Epithelial cell of proximal tubule (primary cell): ENCODE data around the gene IPCEF1. TPM values are rescaled to one million over a fixed set of nuclear protein-coding genes. Genes with fewer than 3 reads are reported as not detected.

Experiments used
- DNase-seq: peaks from one replicate; pipeline ENCODE4 v3.0.0-alpha.2; 2011; ENCODE audit warnings: low read depth
- H3K4me3 ChIP-seq: 2 replicates; pipeline ENCODE4 v1.5.1; 2011; ENCODE audit warnings: low read depth, mild to moderate bottlenecking, low read length
- CTCF ChIP-seq: conservative IDR thresholded peaks from 2 replicates; pipeline ENCODE4 v1.5.1; 2012; ENCODE audit warnings: low read depth, mild to moderate bottlenecking, low read length
- total RNA-seq: library from RNA; depleted of rRNA; stranded (reverse); fragments of >200 nt; gene quantifications from 2 replicates; pipeline ENCODE4 v1.2.3, GENCODE V29; 2015

The IPCEF1 gene
- total RNA-seq, 1 donor from 2014 or later: 0.63 TPM

GRCh38 chr6:154229786-154230185, 126.8 kb downstream of the IPCEF1 start:
- DNase-seq: no peak
- no peak for TF ChIP-seq CTCF
- no peak overlapping the region for H3K4me3 ChIP-seq

GRCh38 chr6:154228521-154228905, 128.1 kb downstream of the IPCEF1 start:
- no peak overlapping the region for H3K4me3 ChIP-seq
- no peak for TF ChIP-seq CTCF
- DNase-seq: no peak

GRCh38 chr6:154227862-154228520, 128.6 kb downstream of the IPCEF1 start:
- no peak overlapping the region for H3K4me3 ChIP-seq
- TF ChIP-seq CTCF: no peak
- DNase-seq: no peak

- DNase-seq: no peak
- no peak for TF ChIP-seq CTCF
- H3K4me3 ChIP-seq: no peak overlapping the region
These were observed 130.1 kb downstream of the IPCEF1 start for GRCh38 chr6:154226461-154226860.

GRCh38 chr6:154223296-154223695, 133.3 kb downstream of the IPCEF1 start:
- no peak for TF ChIP-seq CTCF
- DNase-seq: no peak
- no peak overlapping the region for H3K4me3 ChIP-seq

GRCh38 chr6:154222716-154223115, 133.9 kb downstream of the IPCEF1 start:
- H3K4me3 ChIP-seq: no peak overlapping the region
- no peak for DNase-seq
- no peak for TF ChIP-seq CTCF

GRCh38 chr6:154219250-154219649, 137.4 kb downstream of the IPCEF1 start:
- no peak overlapping the region for H3K4me3 ChIP-seq
- no peak for TF ChIP-seq CTCF
- no peak for DNase-seq
